ENCODE results near the gene BCOR.

Gene BCOR

GRCh38 chrX:40112996-40113395, 15.2 kb upstream of the BCOR start:
- no peak for DNase-seq (ENCODE audit: low read depth in 2 of 2)

- DNase-seq (ENCODE audit: low read depth in 2 of 2) = no peak
Observed at GRCh38 chrX:40111868-40112267, 14.1 kb upstream of the BCOR start.

GRCh38 chrX:40109288-40110008, 11.7 kb upstream of the BCOR start:
- no peak for DNase-seq (ENCODE audit: low read depth in 2 of 2)

GRCh38 chrX:40108959-40109287, 11.2 kb upstream of the BCOR start:
- peak in 1 of 2 donors; percentile 30 for DNase-seq (ENCODE audit: low read depth in 2 of 2)

GRCh38 chrX:40108162-40108958, 10.6 kb upstream of the BCOR start:
- no peak for DNase-seq (ENCODE audit: low read depth in 2 of 2)

- no peak for DNase-seq (ENCODE audit: low read depth in 2 of 2)
Observed at GRCh38 chrX:40107291-40108161, 9.8 kb upstream of the BCOR start.

- no peak for DNase-seq (ENCODE audit: low read depth in 2 of 2)
Observed at GRCh38 chrX:40106676-40107290, 9.0 kb upstream of the BCOR start.

GRCh38 chrX:40105835-40106675, 8.3 kb upstream of the BCOR start:
- peak in 1 of 2 donors; percentile 49 for DNase-seq (ENCODE audit: low read depth in 2 of 2)

- DNase-seq (ENCODE audit: low read depth in 2 of 2) = no peak
Observed at GRCh38 chrX:40104985-40105834, 7.5 kb upstream of the BCOR start.

GRCh38 chrX:40104630-40104984, 6.8 kb upstream of the BCOR start:
- no peak for DNase-seq (ENCODE audit: low read depth in 2 of 2)

GRCh38 chrX:40103565-40104323, 6.0 kb upstream of the BCOR start:
- DNase-seq (ENCODE audit: low read depth in 2 of 2) = no peak

- no peak for DNase-seq (ENCODE audit: low read depth in 2 of 2)
Observed at GRCh38 chrX:40102393-40103381, 4.9 kb upstream of the BCOR start.

- DNase-seq (ENCODE audit: low read depth in 2 of 2) = no peak
Observed at GRCh38 chrX:40101430-40101802, 3.7 kb upstream of the BCOR start.

GRCh38 chrX:40100537-40101429, 3.0 kb upstream of the BCOR start:
- DNase-seq (ENCODE audit: low read depth in 2 of 2) = no peak

- DNase-seq (ENCODE audit: low read depth in 2 of 2) = no peak
Observed at GRCh38 chrX:40100141-40100536, 2.4 kb upstream of the BCOR start.

GRCh38 chrX:40099055-40099958, 1.5 kb upstream of the BCOR start:
- DNase-seq (ENCODE audit: low read depth in 2 of 2) = no peak

Data from stimulated activated CD4-positive, alpha-beta T cell treated with anti-CD3 and anti-CD28 coated beads, Interleukin-1b, Interleukin-23, amount 100 ng/mL, for 1 hour (primary cell).